Osteoblast (primary cell): ENCODE data around the gene NOP58. TPM values are rescaled to one million over a fixed set of nuclear protein-coding genes. Genes with fewer than 3 reads are reported as not detected.

Experiments
- DNase-seq: peaks from one replicate; pipeline ENCODE4 v3.0.0; 2011; ENCODE audit warnings: low spot score, mixed read lengths; ENCODE audit not compliant: insufficient read length; ENCODE audit errors: missing footprints
- H2AFZ ChIP-seq: 2 replicates; pipeline ENCODE4 v1.6.0; 2011; ENCODE audit warnings: mild to moderate bottlenecking, low read length
- H3K27ac ChIP-seq: 2 replicates; pipeline ENCODE4 v1.5.1; 2011; ENCODE audit warnings: mild to moderate bottlenecking, low read depth, low read length, moderate library complexity
- H3K27me3 ChIP-seq: 2 replicates; pipeline ENCODE4 v1.6.0; 2012; ENCODE audit warnings: mild to moderate bottlenecking, control low read depth, inconsistent platforms, low read length, moderate library complexity; ENCODE audit not compliant: insufficient read depth
- H3K36me3 ChIP-seq: 2 replicates; pipeline ENCODE4 v1.5.1; 2011; ENCODE audit warnings: mild to moderate bottlenecking, low read length, control low read depth, moderate library complexity; ENCODE audit not compliant: insufficient read depth
- H3K4me1 ChIP-seq: 2 replicates; pipeline ENCODE4 v1.5.1; 2011; ENCODE audit warnings: mild to moderate bottlenecking, low read length, control low read depth, moderate library complexity; ENCODE audit not compliant: insufficient read depth
- H3K4me2 ChIP-seq: 2 replicates; pipeline ENCODE4 v1.6.0; 2011; ENCODE audit warnings: mild to moderate bottlenecking, low read length; ENCODE audit not compliant: insufficient read depth
- H3K4me3 ChIP-seq: fragments of 200-600 bp; sonication (generic); 3 replicates; pipeline ENCODE4 v1.5.1; 2012; ENCODE audit warnings: mild to moderate bottlenecking, low read length, inconsistent platforms; ENCODE audit not compliant: insufficient read depth
- H3K79me2 ChIP-seq: 2 replicates; pipeline ENCODE4 v1.6.0; 2012; ENCODE audit warnings: mild to moderate bottlenecking, low read length, control low read depth, inconsistent platforms; ENCODE audit not compliant: insufficient read depth
- H3K9me3 ChIP-seq: 2 replicates; pipeline ENCODE4 v1.5.1; 2011; ENCODE audit warnings: low read depth, low read length, control low read depth
- H4K20me1 ChIP-seq: 2 replicates; pipeline ENCODE4 v1.6.0; 2012; ENCODE audit warnings: mild to moderate bottlenecking, low read length, control low read depth; ENCODE audit not compliant: insufficient read depth
- CTCF ChIP-seq: IDR thresholded peaks from 2 replicates; pipeline ENCODE4 v1.5.1; 2011; ENCODE audit warnings: mild to moderate bottlenecking, low read depth, low read length, moderate library complexity; ENCODE audit errors: extremely low read depth
- total RNA-seq: library from RNA; depleted of rRNA; stranded (reverse); fragments of >200 nt; gene quantifications from 2 replicates; pipeline ENCODE4 v1.2.3, GENCODE V29; 2012

The NOP58 gene
- 40.1 and 41.3 TPM in 2 replicates for total RNA-seq

- H4K20me1 ChIP-seq = peaks cover 43% of the 10 kb centered on the region
- no peaks in the 10 kb centered on the region for H3K36me3 ChIP-seq
- peaks cover 51% of the 10 kb centered on the region for H3K79me2 ChIP-seq
- H3K27ac ChIP-seq = peak within 1 kb of the TSS; percentile 99
- H3K4me1 ChIP-seq = peaks cover 9% of the 10 kb centered on the region
- no peak for TF ChIP-seq CTCF
- peak within 1 kb of the TSS; percentile 85 for H2AFZ ChIP-seq
- H3K4me3 ChIP-seq = peak within 1 kb of the TSS; percentile 94
- peak; percentile 93 for DNase-seq
- peak within 1 kb of the TSS; percentile 97 for H3K4me2 ChIP-seq
- no peaks in the 10 kb centered on the region for H3K9me3 ChIP-seq
- H3K27me3 ChIP-seq = no peaks in the 10 kb centered on the region
Measured at GRCh38 chr2:202265467-202266277, at the start of gene NOP58. Gene NOP58 (plus strand): TSS chr2:202265763. CDS start chr2:202265942, 179 bp downstream.

- Histone ChIP-seq H3K79me2 (peaks cover 84% of the 10 kb centered on the region), H3K4me2 (peak overlapping the region; percentile 6), H4K20me1 (peaks cover 21% of the 10 kb centered on the region), H3K4me3 (no peak overlapping the region), H2AFZ (no peak overlapping the region), H3K4me1 (peaks cover 7% of the 10 kb centered on the region), H3K36me3 (peaks cover 9% of the 10 kb centered on the region), H3K27ac (no peak overlapping the region), H3K9me3 (no peaks in the 10 kb centered on the region), H3K27me3 (no peaks in the 10 kb centered on the region)
- peak; percentile 34 for DNase-seq
- no peak for TF ChIP-seq CTCF
Measured at GRCh38 chr2:202221873-202222272, 43.7 kb upstream of the NOP58 start.

- Histone ChIP-seq H4K20me1 (peaks cover 37% of the 10 kb centered on the region), H3K36me3 (no peaks in the 10 kb centered on the region), H2AFZ (peak overlapping the region; percentile 69), H3K27ac (peak overlapping the region; percentile 70), H3K4me3 (peak overlapping the region; percentile 85), H3K9me3 (no peaks in the 10 kb centered on the region), H3K4me2 (peak overlapping the region; percentile 95), H3K4me1 (peaks cover 13% of the 10 kb centered on the region), H3K27me3 (no peaks in the 10 kb centered on the region), H3K79me2 (peaks cover 55% of the 10 kb centered on the region)
- TF ChIP-seq CTCF = no peak
- DNase-seq = peak; percentile 73
Measured at GRCh38 chr2:202237787-202238233, 27.8 kb upstream of the NOP58 start.
